ENCODE results near the gene SUMO4.

Gene SUMO4

DNA sequence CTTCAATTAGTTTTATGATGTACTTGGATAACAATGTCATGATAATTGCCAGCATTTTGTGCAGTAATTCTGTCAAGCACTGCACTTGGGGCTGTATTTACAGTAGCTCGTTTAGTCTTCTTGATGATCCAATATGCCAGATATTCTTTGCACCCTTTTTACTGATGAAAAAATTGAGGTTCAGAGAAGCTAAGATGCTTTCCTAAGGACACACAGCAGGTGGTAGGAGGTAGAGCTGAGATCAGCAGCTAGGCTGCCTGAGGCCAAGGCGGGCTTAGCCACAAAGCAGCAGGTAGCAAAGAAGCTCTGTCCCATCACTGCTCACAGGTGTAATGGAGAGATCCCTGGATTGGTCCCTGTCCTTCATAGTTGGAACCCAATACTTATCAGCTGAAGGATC, 33.3 kb downstream of the SUMO4 start:
- Histone ChIP-seq H3K27ac (ENCODE audit: low read depth, low read length, severe bottlenecking) (no peak overlapping the region), H3K4me1 (ENCODE audit: control insufficient read depth, insufficient read depth, low read length, poor library complexity, severe bottlenecking) (no peaks in the 10 kb centered on the region), H3K9me3 (ENCODE audit: control insufficient read depth, low read length) (no peaks in the 10 kb centered on the region), H3K4me3 (ENCODE audit: extremely low read depth, insufficient read depth, low read length, poor library complexity, severe bottlenecking) (no peak overlapping the region), H3K36me3 (ENCODE audit: control insufficient read depth, insufficient read depth, low read length) (no peaks in the 10 kb centered on the region)
- 75 to 92% methylated on average over 2 of the region's 2 CpGs for WGBS, 2 experiments (ENCODE audit: insufficient coverage in 2 of 2)

DNA sequence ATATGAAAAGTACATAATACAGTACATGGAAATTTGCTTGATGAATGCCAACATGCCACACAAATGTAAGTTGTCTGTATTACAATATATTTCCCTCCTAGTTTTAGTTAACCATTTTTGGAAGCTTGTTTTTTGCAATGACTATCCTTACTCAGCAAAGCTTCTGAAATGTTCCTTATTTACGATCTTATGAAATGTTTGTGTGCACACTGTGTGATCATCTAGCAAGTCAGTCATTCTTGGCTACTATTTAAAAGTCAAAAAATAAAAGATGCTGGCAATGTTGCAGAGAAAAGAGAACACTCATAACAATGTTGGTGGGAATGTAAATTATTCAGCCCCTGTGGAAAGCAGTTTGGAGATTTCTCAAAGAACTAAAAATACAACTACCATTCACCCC, 33.8 kb downstream of the SUMO4 start:
- 100% methylated on average over 1 of the region's 1 CpG; no CpG with 5 or more reads in 1 of the 2 experiments for WGBS, 2 experiments (ENCODE audit: insufficient coverage in 2 of 2)
- Histone ChIP-seq H3K4me3 (ENCODE audit: extremely low read depth, insufficient read depth, low read length, poor library complexity, severe bottlenecking) (no peak overlapping the region), H3K27ac (ENCODE audit: low read depth, low read length, severe bottlenecking) (no peak overlapping the region), H3K4me1 (ENCODE audit: control insufficient read depth, insufficient read depth, low read length, poor library complexity, severe bottlenecking) (no peaks in the 10 kb centered on the region), H3K9me3 (ENCODE audit: control insufficient read depth, low read length) (no peaks in the 10 kb centered on the region), H3K36me3 (ENCODE audit: control insufficient read depth, insufficient read depth, low read length) (no peaks in the 10 kb centered on the region)

DNA sequence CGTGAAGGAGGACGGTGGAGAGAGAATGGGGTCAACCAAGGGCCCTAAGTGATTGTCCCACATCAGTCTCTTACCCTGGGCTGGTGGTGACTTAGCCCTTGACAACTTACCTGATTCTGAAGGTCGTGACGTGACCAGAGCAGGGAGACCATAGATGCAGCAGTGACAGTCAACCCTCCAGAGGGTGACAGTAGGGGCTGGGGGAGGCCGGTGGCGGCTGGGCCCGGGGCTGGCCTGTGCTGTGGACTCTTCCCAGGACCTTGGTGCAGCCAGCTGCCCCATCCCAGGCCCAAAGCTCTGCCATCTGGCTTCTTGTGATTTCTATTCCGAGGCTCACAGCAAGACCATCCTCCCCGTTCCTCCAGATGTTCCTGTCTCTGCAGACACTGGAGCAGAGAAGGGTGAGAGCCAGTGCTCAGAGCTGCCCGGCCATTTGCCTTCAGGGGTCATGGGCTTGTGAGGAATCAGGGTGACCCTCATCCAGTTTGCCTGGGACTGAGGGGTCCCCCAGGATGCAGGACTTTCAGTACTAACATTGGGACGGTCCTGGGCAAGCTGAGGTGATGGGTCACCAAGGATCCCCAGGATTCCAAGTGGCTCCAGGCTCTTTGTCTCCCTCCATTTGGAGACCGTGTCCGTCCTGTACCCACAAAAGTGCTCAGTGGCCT, 36.0 kb downstream of the SUMO4 start:
- Histone ChIP-seq H3K4me1 (ENCODE audit: control insufficient read depth, insufficient read depth, low read length, poor library complexity, severe bottlenecking) (peaks cover 7% of the 10 kb centered on the region), H3K9me3 (ENCODE audit: control insufficient read depth, low read length) (no peaks in the 10 kb centered on the region), H3K27ac (ENCODE audit: low read depth, low read length, severe bottlenecking) (no peak overlapping the region), H3K36me3 (ENCODE audit: control insufficient read depth, insufficient read depth, low read length) (no peaks in the 10 kb centered on the region), H3K4me3 (ENCODE audit: extremely low read depth, insufficient read depth, low read length, poor library complexity, severe bottlenecking) (no peak overlapping the region)
- WGBS, 2 experiments (ENCODE audit: insufficient coverage in 2 of 2), result 92 to 95% methylated on average over 10 to 13 of the region's 13 CpGs

DNA sequence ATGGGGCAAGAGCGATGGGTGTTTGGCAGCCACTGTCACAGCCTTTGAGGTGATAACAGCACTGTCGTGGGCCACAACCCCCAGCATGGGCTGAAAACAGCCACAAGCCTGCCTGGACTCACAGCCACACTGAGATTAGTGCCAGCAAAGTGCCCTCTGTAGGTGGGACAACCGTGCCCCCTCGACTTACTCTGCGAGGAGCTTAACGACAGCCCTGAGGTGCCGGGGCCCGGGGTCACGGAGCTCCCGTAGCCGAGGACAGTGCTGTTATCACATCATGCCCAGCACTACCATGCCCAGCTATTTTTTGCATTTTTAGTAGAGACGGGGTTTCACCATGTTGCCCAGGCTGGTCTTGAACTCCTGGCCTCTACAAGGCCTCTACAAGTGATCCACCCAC, 36.6 kb downstream of the SUMO4 start:
- H3K9me3 ChIP-seq (ENCODE audit: control insufficient read depth, low read length), result no peaks in the 10 kb centered on the region
- H3K4me1 ChIP-seq (ENCODE audit: control insufficient read depth, insufficient read depth, low read length, poor library complexity, severe bottlenecking), result peaks cover 10% of the 10 kb centered on the region
- no peaks in the 10 kb centered on the region for H3K36me3 ChIP-seq (ENCODE audit: control insufficient read depth, insufficient read depth, low read length)
- no peak overlapping the region for H3K27ac ChIP-seq (ENCODE audit: low read depth, low read length, severe bottlenecking)
- H3K4me3 ChIP-seq (ENCODE audit: extremely low read depth, insufficient read depth, low read length, poor library complexity, severe bottlenecking), result no peak overlapping the region
- 90 to 98% methylated on average over 12 of the region's 12 CpGs for WGBS, 2 experiments (ENCODE audit: insufficient coverage in 2 of 2)

DNA sequence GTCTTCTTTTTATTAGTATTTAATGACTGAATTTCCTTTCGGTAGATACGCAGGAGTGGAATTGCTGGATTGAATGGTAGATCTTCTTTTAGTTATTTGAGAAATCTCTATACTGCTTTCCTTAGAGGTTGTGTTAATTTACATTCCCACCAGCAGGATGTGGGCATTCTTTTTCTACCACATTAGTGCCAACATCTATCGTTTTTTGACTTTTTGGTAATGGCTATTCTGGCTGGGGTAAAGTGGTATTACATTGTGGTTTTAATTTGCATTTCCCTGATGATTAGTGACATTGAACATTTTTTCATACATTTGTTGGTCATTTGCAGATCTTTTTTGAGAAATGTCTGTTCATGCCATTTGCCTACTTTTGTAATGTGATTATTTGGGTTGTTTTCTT, 37.1 kb downstream of the SUMO4 start:
- 100% methylated on average over 2 of the region's 3 CpGs for WGBS, 2 experiments (ENCODE audit: insufficient coverage in 2 of 2)
- no peak overlapping the region for H3K4me3 ChIP-seq (ENCODE audit: extremely low read depth, insufficient read depth, low read length, poor library complexity, severe bottlenecking)
- H3K9me3 ChIP-seq (ENCODE audit: control insufficient read depth, low read length), result no peaks in the 10 kb centered on the region
- peaks cover 10% of the 10 kb centered on the region for H3K4me1 ChIP-seq (ENCODE audit: control insufficient read depth, insufficient read depth, low read length, poor library complexity, severe bottlenecking)
- H3K27ac ChIP-seq (ENCODE audit: low read depth, low read length, severe bottlenecking), result no peak overlapping the region
- H3K36me3 ChIP-seq (ENCODE audit: control insufficient read depth, insufficient read depth, low read length), result no peaks in the 10 kb centered on the region

DNA sequence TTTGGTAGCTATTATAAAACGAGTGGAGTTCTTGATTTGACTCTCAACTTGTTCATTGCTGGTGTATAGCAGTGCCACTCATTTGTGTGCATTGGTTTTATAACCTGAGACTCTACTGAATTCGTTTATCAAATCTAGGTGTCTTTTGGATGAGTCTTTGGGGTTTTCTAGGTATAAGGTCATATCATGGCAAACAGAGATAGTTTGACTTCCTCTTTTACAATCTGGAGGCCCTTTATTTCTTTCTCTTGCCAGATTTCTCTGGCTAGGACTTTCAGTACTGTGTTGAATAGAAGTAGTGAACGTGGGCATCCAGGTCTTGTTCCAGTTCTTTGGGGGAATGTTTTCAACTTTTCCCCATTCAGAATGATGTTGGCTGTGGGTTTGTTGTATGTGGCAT, 38.8 kb downstream of the SUMO4 start:
- WGBS, 2 experiments (ENCODE audit: insufficient coverage in 2 of 2), result 82 to 100% methylated on average over 1 to 2 of the region's 3 CpGs
- Histone ChIP-seq H3K36me3 (ENCODE audit: control insufficient read depth, insufficient read depth, low read length) (no peaks in the 10 kb centered on the region), H3K27ac (ENCODE audit: low read depth, low read length, severe bottlenecking) (no peak overlapping the region), H3K4me1 (ENCODE audit: control insufficient read depth, insufficient read depth, low read length, poor library complexity, severe bottlenecking) (peaks cover 14% of the 10 kb centered on the region), H3K9me3 (ENCODE audit: control insufficient read depth, low read length) (no peaks in the 10 kb centered on the region), H3K4me3 (ENCODE audit: extremely low read depth, insufficient read depth, low read length, poor library complexity, severe bottlenecking) (no peak overlapping the region)

DNA sequence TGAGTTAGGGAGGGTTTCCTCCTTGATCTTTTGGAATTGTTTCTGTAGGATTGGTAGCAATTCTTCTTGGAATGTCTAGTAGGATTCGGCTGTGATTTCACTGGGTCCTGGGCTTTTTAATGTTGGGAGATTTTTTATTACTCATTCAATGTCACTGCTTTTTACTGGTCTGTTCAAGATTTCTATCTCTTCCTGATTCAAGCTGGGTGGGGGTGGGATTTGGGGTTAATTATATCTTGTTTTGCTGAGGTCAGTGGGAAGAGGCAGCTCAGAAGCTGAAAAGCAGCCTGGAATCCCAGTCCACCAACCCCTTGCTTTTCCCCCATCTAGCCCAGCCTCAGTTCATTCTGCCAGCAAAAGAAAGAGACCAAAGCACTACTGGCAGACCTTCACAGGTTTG, 39.6 kb downstream of the SUMO4 start:
- Histone ChIP-seq H3K4me1 (ENCODE audit: control insufficient read depth, insufficient read depth, low read length, poor library complexity, severe bottlenecking) (peaks cover 14% of the 10 kb centered on the region), H3K27ac (ENCODE audit: low read depth, low read length, severe bottlenecking) (no peak overlapping the region), H3K36me3 (ENCODE audit: control insufficient read depth, insufficient read depth, low read length) (no peaks in the 10 kb centered on the region), H3K4me3 (ENCODE audit: extremely low read depth, insufficient read depth, low read length, poor library complexity, severe bottlenecking) (no peak overlapping the region), H3K9me3 (ENCODE audit: control insufficient read depth, low read length) (no peaks in the 10 kb centered on the region)
- 100% methylated on average over 1 of the region's 1 CpG; no CpG with 5 or more reads in 1 of the 2 experiments for WGBS, 2 experiments (ENCODE audit: insufficient coverage in 2 of 2)

DNA sequence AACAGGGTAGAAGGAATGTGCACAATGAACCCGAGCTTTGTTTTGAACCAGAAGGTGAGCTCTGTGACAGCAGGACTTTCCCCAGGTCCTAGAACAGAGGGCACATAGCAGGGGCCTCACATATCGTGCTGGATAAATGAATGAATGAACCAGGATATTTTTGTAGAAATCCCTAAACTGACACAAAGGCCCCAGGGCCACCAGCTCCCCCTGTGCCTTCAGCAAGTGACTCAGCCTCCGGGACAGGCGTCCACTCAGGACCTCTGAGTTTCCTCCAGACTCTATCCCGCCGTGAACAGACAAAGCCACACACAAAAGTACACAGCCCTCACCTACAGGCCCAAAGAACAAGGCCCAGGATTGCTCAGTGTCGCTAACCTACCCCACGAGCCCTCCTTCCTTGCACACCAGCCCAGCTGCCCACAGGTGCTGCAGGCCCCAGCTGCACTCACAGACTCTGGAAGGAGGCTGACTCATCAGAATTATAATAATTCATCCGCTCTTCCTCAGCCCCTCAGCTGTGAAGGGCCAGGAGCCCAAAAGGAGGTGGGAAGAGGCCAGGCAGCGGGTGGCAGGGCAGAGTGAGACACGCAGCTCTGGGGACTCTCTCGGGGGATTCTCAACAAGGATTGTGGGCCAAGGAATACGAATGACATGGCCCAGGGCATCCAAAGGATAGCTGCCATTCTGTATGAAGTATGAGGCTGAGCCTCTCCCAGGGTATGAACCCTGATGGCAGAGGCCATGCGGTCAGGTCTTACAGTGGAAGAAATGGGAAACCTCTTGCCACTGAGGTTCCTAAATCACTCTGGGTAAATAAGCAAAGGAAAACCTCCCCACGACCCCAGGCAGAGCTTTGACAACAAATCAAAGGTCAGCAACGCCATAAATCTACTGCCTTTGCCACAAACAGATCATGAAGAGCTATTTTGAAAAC, 40.9 kb downstream of the SUMO4 start:
- peaks cover 14% of the 10 kb centered on the region for H3K4me1 ChIP-seq (ENCODE audit: control insufficient read depth, insufficient read depth, low read length, poor library complexity, severe bottlenecking)
- no peaks in the 10 kb centered on the region for H3K9me3 ChIP-seq (ENCODE audit: control insufficient read depth, low read length)
- no peak overlapping the region for H3K27ac ChIP-seq (ENCODE audit: low read depth, low read length, severe bottlenecking)
- H3K36me3 ChIP-seq (ENCODE audit: control insufficient read depth, insufficient read depth, low read length), result no peaks in the 10 kb centered on the region
- 87 to 93% methylated on average over 10 to 12 of the region's 16 CpGs for WGBS, 2 experiments (ENCODE audit: insufficient coverage in 2 of 2)
- H3K4me3 ChIP-seq (ENCODE audit: extremely low read depth, insufficient read depth, low read length, poor library complexity, severe bottlenecking), result no peak overlapping the region

DNA sequence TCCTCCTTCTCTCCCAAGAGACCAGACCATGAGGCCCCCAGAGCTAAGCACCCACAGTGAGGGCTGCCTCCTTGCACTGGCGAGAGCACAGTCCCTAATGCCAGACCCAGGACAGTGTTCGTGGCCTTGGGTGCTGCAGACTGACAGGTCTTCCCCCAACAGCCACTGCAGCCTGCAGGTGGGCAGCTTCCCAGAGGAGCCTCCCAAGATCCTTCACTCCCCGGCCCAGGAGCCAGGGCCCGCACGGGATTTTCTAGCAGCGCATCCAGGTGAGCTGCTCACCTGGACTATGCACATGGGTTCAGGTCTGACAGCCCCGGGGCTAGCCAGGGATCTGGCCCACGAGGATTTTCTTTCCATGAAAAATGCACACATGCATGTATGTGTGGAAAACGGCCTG, 41.7 kb downstream of the SUMO4 start:
- H3K9me3 ChIP-seq (ENCODE audit: control insufficient read depth, low read length), result no peaks in the 10 kb centered on the region
- H3K4me1 ChIP-seq (ENCODE audit: control insufficient read depth, insufficient read depth, low read length, poor library complexity, severe bottlenecking), result peaks cover 14% of the 10 kb centered on the region
- no peak overlapping the region for H3K4me3 ChIP-seq (ENCODE audit: extremely low read depth, insufficient read depth, low read length, poor library complexity, severe bottlenecking)
- 88 to 94% methylated on average over 8 of the region's 9 CpGs for WGBS, 2 experiments (ENCODE audit: insufficient coverage in 2 of 2)
- H3K36me3 ChIP-seq (ENCODE audit: control insufficient read depth, insufficient read depth, low read length), result no peaks in the 10 kb centered on the region
- no peak overlapping the region for H3K27ac ChIP-seq (ENCODE audit: low read depth, low read length, severe bottlenecking)

DNA sequence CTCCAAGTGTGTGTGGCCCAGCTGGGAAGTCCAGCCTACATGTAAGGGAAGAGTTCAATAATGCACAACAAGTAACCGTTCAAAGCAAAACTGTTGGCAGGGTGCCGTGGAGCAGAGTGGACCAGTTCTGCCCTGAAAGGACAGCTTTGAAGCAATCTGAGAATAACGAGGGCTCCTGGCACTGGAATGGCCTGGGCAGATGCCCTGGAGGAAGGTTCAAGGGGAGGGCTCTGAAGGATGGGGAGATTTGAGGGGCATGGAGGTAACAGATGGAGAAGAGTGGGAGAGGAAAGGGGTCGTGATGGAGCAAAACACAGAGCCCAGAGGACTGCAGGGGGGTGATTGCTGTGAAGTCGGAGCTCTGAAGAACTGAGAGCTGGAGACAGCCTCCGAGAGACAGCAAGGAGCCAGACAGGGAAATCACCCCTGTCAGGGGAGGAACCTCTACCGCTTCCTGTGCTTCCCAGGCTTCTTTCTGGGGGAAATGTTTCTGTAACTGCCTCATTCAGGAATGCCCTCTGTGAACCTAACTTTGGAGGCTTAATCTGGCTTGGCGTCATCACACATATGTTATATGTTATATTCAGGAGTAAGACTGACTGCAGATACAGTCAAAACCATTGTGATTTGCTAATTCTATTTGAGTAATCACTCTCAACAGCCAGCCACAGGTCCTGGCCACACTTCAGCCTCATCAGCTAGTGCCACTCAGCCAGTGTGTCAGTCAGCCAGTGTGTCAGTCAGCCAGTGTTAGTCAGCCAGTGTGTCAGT, 43.5 kb downstream of the SUMO4 start:
- no peaks in the 10 kb centered on the region for H3K36me3 ChIP-seq (ENCODE audit: control insufficient read depth, insufficient read depth, low read length)
- H3K9me3 ChIP-seq (ENCODE audit: control insufficient read depth, low read length), result no peaks in the 10 kb centered on the region
- no peak overlapping the region for H3K4me3 ChIP-seq (ENCODE audit: extremely low read depth, insufficient read depth, low read length, poor library complexity, severe bottlenecking)
- peak overlapping the region; percentile 16 for H3K27ac ChIP-seq (ENCODE audit: low read depth, low read length, severe bottlenecking)
- H3K4me1 ChIP-seq (ENCODE audit: control insufficient read depth, insufficient read depth, low read length, poor library complexity, severe bottlenecking), result peaks cover 14% of the 10 kb centered on the region
- 84 to 92% methylated on average over 6 to 7 of the region's 8 CpGs for WGBS, 2 experiments (ENCODE audit: insufficient coverage in 2 of 2)

Data from mesodermal cell (in vitro differentiated cells).